ENCODE measurements around the gene AZI2.
A peak's percentile ranks its signal among the peaks of the same experiment; 100 is the strongest.

The AZI2 gene, protein sequence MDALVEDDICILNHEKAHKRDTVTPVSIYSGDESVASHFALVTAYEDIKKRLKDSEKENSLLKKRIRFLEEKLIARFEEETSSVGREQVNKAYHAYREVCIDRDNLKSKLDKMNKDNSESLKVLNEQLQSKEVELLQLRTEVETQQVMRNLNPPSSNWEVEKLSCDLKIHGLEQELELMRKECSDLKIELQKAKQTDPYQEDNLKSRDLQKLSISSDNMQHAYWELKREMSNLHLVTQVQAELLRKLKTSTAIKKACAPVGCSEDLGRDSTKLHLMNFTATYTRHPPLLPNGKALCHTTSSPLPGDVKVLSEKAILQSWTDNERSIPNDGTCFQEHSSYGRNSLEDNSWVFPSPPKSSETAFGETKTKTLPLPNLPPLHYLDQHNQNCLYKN

DNA sequence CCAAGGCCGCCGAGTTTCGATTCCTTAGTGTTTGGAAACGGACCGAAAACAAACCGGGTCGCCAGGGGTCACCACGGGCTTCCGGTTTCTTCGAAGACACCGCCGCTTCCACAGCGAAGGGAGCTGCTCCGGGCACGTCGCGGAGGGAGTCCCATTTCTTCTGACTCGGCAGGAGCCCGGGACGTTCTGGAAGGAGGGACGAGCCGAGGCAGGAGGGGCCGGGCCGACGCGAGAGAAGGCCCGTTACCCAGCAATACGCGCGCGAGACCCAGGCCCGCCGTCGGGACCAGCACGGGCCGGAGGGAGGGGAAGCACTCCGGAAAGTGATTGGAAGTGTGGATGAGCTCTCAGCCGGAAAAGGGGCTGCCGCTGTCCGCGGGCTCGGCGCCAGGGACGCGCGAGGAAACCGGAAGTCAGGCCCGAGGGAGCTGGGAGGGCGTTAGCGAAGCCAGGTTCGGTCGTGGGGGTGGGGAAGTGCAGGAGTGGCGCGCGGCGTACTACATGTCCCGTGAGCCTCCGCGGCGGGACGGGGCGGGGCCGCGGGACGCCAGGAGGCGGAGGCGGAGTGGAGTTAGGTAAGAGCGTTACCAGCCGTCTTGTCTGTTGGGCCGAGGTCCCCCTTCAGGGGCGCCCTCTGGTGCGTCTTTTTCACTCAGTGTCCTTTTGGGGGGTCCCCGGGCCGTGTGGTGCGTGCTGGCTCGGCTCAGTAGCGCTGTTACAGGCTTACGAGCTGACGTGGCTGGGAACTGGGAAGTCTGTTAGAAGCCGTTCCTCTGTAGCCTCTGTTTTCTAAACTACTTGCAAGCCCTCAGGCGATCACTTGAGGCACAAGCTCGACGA, at the start of gene AZI2, which contains the start of gene ZCWPW2:
Gene AZI2 (minus strand): TSS at position 196 of the 840 bp plus-strand sequence. CDS start 8,207 bp downstream, outside the sequence.
Gene ZCWPW2 (plus strand): TSS at position 93 of the 840 bp plus-strand sequence. CDS start 64,348 bp downstream, outside the sequence.
- peak within 1 kb of the TSS; percentile 98 for H3K27ac ChIP-seq (ENCODE audit: low read depth in 2 of 2, low read length in 2 of 2)
- H3K36me3 ChIP-seq (ENCODE audit: control insufficient read depth in 2 of 2, insufficient read depth in 2 of 2, low read length in 2 of 2) = no peaks in the 10 kb centered on the region
- H3K9ac ChIP-seq (ENCODE audit: low read depth in 1 of 2, low read length in 2 of 2) = peak within 1 kb of the TSS; percentile 92 to 98
- no peaks in the 10 kb centered on the region for H3K27me3 ChIP-seq (ENCODE audit: control insufficient read depth in 2 of 2, insufficient read depth in 2 of 2, low read length in 2 of 2)
- peaks cover 6 to 24% of the 10 kb centered on the region in 2 donors for H3K4me1 ChIP-seq (ENCODE audit: control insufficient read depth in 2 of 2, insufficient read depth in 2 of 2, low read length in 2 of 2)
- H3K4me3 ChIP-seq (ENCODE audit: low read length in 2 of 2) = peak within 1 kb of the TSS; percentile 93 to 96
- peaks cover 0 to under 1% of the 10 kb centered on the region in 2 donors for H3K9me3 ChIP-seq (ENCODE audit: control insufficient read depth in 2 of 2, low read length in 2 of 2)

DNA sequence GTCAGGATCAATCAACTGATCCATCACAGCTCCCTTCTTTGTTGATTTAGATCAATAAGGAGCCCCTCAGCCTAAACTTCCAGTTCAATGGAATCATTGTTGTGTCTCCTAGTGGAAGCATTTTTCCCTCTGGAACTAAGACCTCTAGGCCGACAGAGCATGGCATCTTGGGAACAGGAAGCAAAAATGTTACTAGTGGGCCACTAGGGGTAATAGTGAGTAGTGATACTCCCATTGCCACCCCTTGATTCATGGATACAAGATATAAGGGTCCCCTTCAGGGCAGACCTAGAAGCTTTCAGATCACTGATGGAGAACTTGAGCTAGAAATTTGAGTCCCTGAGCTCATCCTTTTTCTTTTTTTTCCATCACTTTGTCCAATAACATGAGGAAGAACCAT, 40.4 kb upstream of the AZI2 start:
- no peak overlapping the region for H3K9ac ChIP-seq (ENCODE audit: low read depth in 1 of 2, low read length in 2 of 2)
- H3K36me3 ChIP-seq (ENCODE audit: control insufficient read depth in 2 of 2, insufficient read depth in 2 of 2, low read length in 2 of 2) = no peaks in the 10 kb centered on the region
- no peak overlapping the region for H3K4me3 ChIP-seq (ENCODE audit: low read length in 2 of 2)
- H3K4me1 ChIP-seq (ENCODE audit: control insufficient read depth in 2 of 2, insufficient read depth in 2 of 2, low read length in 2 of 2) = no peaks in the 10 kb centered on the region
- no peak overlapping the region for H3K27ac ChIP-seq (ENCODE audit: low read depth in 2 of 2, low read length in 2 of 2)
- H3K9me3 ChIP-seq (ENCODE audit: control insufficient read depth in 2 of 2, low read length in 2 of 2) = peaks cover 2 to 7% of the 10 kb centered on the region in 2 donors
- H3K27me3 ChIP-seq (ENCODE audit: control insufficient read depth in 2 of 2, insufficient read depth in 2 of 2, low read length in 2 of 2) = no peaks in the 10 kb centered on the region

DNA sequence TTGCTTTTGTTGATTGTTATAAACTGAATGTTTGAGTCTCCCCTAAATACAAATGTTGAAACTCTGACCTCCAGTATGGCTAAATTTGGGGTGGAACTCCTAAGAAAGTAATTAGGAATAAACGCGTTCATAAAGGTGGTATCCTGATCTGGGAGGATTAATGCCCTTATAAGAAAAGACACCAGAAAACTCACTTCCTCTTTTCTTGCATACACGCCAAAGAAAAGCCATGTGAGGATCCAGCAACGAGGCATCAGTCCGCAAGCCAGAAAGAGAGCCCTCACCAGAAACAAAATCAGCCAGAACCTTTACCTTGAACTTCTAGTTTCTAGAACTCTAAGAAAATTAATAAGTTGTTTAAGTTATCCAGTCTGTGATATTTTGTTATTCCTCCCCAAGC, 37.4 kb upstream of the AZI2 start:
- no peak overlapping the region for H3K4me3 ChIP-seq (ENCODE audit: low read length in 2 of 2)
- no peak overlapping the region for H3K27ac ChIP-seq (ENCODE audit: low read depth in 2 of 2, low read length in 2 of 2)
- no peaks in the 10 kb centered on the region for H3K36me3 ChIP-seq (ENCODE audit: control insufficient read depth in 2 of 2, insufficient read depth in 2 of 2, low read length in 2 of 2)
- H3K27me3 ChIP-seq (ENCODE audit: control insufficient read depth in 2 of 2, insufficient read depth in 2 of 2, low read length in 2 of 2) = no peaks in the 10 kb centered on the region
- H3K4me1 ChIP-seq (ENCODE audit: control insufficient read depth in 2 of 2, insufficient read depth in 2 of 2, low read length in 2 of 2) = no peaks in the 10 kb centered on the region
- H3K9me3 ChIP-seq (ENCODE audit: control insufficient read depth in 2 of 2, low read length in 2 of 2) = peaks cover 0 to 2% of the 10 kb centered on the region in 2 donors
- no peak overlapping the region for H3K9ac ChIP-seq (ENCODE audit: low read depth in 1 of 2, low read length in 2 of 2)

DNA sequence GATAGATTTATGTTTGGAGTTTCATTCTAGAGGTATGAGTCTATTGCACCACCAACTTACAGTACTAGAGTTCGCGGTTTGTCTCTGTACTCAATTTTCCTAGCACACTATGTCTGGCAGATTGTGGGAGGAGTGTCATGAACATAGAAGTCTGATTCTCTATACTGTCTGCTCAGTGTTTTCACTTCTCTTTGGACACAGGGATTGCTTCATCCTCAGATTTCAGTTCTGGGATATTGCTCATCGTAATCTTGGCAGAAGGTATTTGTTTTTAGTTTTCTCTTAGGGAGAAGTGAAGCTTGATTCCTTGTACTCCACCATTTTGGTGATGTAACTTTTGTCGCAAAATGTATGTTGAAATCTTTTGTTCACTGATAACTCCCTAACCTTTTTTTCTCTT, 27.8 kb upstream of the AZI2 start:
- no peak overlapping the region for H3K9ac ChIP-seq (ENCODE audit: low read depth in 1 of 2, low read length in 2 of 2)
- H3K27me3 ChIP-seq (ENCODE audit: control insufficient read depth in 2 of 2, insufficient read depth in 2 of 2, low read length in 2 of 2) = no peaks in the 10 kb centered on the region
- H3K4me1 ChIP-seq (ENCODE audit: control insufficient read depth in 2 of 2, insufficient read depth in 2 of 2, low read length in 2 of 2) = no peaks in the 10 kb centered on the region
- no peak overlapping the region for H3K27ac ChIP-seq (ENCODE audit: low read depth in 2 of 2, low read length in 2 of 2)
- H3K4me3 ChIP-seq (ENCODE audit: low read length in 2 of 2) = no peak overlapping the region
- H3K36me3 ChIP-seq (ENCODE audit: control insufficient read depth in 2 of 2, insufficient read depth in 2 of 2, low read length in 2 of 2) = no peaks in the 10 kb centered on the region
- no peaks in the 10 kb centered on the region for H3K9me3 ChIP-seq (ENCODE audit: control insufficient read depth in 2 of 2, low read length in 2 of 2)

DNA sequence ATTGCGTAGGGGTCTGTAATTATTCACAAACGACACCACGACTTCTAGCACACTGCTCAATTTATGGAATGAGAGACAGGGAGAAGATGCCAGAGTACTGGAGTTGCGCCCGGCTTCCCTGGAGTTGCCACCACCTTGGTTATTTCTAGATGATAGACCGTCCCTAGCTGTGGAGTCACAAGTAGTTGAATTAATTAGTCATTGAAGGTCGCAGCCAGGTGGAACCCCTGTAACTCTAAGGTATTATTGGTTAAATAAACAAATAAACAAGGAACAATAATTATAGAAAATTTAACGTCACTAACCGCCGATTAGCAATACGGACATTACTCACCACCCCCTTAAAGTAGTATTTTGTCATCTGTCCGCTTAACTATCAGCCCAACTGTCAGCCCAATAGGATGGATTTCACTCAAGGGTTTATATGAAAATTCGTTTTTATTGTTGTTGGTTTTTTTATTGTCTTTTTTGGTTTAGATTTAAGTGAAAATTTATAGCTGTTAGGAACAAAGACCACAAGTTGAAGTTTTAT, 911 bp upstream of the AZI2 start:
- peaks cover 6 to 24% of the 10 kb centered on the region in 2 donors for H3K4me1 ChIP-seq (ENCODE audit: control insufficient read depth in 2 of 2, insufficient read depth in 2 of 2, low read length in 2 of 2)
- H3K9me3 ChIP-seq (ENCODE audit: control insufficient read depth in 2 of 2, low read length in 2 of 2) = peaks cover 0 to 3% of the 10 kb centered on the region in 2 donors
- peak overlapping the region; percentile 93 to 96 for H3K4me3 ChIP-seq (ENCODE audit: low read length in 2 of 2)
- H3K36me3 ChIP-seq (ENCODE audit: control insufficient read depth in 2 of 2, insufficient read depth in 2 of 2, low read length in 2 of 2) = no peaks in the 10 kb centered on the region
- peak overlapping the region; percentile 89 to 98 for H3K9ac ChIP-seq (ENCODE audit: low read depth in 1 of 2, low read length in 2 of 2)
- H3K27me3 ChIP-seq (ENCODE audit: control insufficient read depth in 2 of 2, insufficient read depth in 2 of 2, low read length in 2 of 2) = no peaks in the 10 kb centered on the region
- H3K27ac ChIP-seq (ENCODE audit: low read depth in 2 of 2, low read length in 2 of 2) = peak overlapping the region; percentile 98

DNA sequence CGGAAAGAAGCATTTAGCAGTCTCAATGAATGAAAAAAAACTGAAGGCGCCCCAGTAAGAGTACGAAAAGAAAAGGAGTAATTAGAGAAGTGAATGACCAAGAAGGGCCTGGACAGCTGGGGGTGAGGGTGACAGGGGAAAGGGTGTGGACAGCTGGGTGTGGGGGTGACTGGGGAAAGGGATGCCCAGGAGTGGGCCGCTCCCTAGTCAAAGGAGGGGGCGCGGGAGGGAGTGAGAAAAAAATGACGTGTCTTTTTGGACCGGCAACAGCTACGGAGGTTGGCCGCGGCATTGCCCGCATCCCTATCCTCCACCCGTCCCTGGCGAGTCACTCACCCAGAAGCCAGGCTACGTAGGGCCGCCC, 377 bp downstream of the AZI2 start:
- H3K4me1 ChIP-seq (ENCODE audit: control insufficient read depth in 2 of 2, insufficient read depth in 2 of 2, low read length in 2 of 2) = peaks cover 6 to 24% of the 10 kb centered on the region in 2 donors
- H3K9me3 ChIP-seq (ENCODE audit: control insufficient read depth in 2 of 2, low read length in 2 of 2) = no peaks in the 10 kb centered on the region
- peak overlapping the region; percentile 98 for H3K27ac ChIP-seq (ENCODE audit: low read depth in 2 of 2, low read length in 2 of 2)
- H3K36me3 ChIP-seq (ENCODE audit: control insufficient read depth in 2 of 2, insufficient read depth in 2 of 2, low read length in 2 of 2) = no peaks in the 10 kb centered on the region
- peak overlapping the region; percentile 92 to 98 for H3K9ac ChIP-seq (ENCODE audit: low read depth in 1 of 2, low read length in 2 of 2)
- H3K27me3 ChIP-seq (ENCODE audit: control insufficient read depth in 2 of 2, insufficient read depth in 2 of 2, low read length in 2 of 2) = no peaks in the 10 kb centered on the region
- H3K4me3 ChIP-seq (ENCODE audit: low read length in 2 of 2) = peak overlapping the region; percentile 93 to 96

DNA sequence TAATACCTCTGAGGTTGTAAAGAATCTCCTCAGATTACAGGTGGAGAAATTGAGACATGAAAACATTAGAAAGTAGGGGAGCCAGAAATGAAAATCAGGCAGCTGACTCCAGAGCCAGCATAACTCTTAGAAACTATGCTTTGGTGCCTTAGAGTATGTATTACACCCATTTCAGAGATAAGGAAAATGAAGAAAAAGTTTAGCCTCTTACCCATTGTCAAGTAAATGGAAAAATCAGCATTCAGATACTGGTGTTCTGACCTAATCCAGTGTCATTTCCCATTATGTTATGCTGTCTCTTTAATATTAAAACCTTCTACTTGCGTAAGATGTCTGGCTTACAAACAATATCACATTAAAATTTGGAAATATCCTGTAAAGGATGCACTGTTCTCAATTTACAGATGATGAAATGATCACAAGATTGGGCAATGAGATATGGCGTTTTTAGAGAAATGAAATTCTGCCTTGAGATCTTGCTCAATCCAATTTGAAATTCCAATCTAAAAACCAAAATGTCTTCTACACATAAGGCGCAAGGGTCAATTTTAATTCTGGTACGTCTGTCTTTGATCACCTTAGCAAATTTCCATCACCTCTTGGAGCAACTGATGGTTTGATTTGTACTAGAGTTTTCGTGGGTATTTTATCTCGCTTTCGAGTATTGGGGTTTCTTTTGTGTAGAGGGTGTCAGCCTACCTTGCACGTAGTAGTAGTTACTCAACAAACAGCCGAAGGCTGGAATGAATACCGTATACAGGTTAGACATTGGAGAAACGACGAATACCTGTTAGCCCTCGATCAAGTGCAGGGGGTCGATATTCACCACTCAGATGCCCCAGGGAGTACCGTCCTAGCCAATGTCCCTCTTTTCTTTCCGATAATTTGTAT, 1.0 kb downstream of the AZI2 start:
- no peaks in the 10 kb centered on the region for H3K27me3 ChIP-seq (ENCODE audit: control insufficient read depth in 2 of 2, insufficient read depth in 2 of 2, low read length in 2 of 2)
- H3K36me3 ChIP-seq (ENCODE audit: control insufficient read depth in 2 of 2, insufficient read depth in 2 of 2, low read length in 2 of 2) = no peaks in the 10 kb centered on the region
- no peaks in the 10 kb centered on the region for H3K9me3 ChIP-seq (ENCODE audit: control insufficient read depth in 2 of 2, low read length in 2 of 2)
- H3K27ac ChIP-seq (ENCODE audit: low read depth in 2 of 2, low read length in 2 of 2) = peak overlapping the region; percentile 98
- peak overlapping the region; percentile 93 to 96 for H3K4me3 ChIP-seq (ENCODE audit: low read length in 2 of 2)
- peak overlapping the region; percentile 92 to 98 for H3K9ac ChIP-seq (ENCODE audit: low read depth in 1 of 2, low read length in 2 of 2)
- peaks cover 6 to 24% of the 10 kb centered on the region in 2 donors for H3K4me1 ChIP-seq (ENCODE audit: control insufficient read depth in 2 of 2, insufficient read depth in 2 of 2, low read length in 2 of 2)

DNA sequence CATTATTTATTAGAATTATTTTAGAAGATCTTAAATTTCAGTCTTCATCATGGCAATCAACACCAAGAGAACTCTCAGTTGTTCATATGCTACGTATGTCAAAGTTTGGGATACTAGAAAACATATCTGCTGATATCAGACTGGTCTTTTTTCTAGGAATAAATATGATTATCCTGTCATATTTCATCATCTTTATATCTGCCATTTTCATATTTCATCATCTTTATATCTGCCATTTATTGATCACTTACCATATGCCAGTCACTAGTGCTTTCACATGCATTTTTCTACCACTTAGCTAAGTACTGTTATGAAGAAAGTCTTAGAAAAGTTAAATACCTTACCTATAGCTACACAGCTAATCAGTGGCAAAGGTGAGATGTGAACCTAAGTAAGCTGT, 2.9 kb downstream of the AZI2 start:
- Histone ChIP-seq H3K36me3 (ENCODE audit: control insufficient read depth in 2 of 2, insufficient read depth in 2 of 2, low read length in 2 of 2) (no peaks in the 10 kb centered on the region), H3K9ac (ENCODE audit: low read depth in 1 of 2, low read length in 2 of 2) (no peak overlapping the region), H3K27ac (ENCODE audit: low read depth in 2 of 2, low read length in 2 of 2) (no peak overlapping the region), H3K9me3 (ENCODE audit: control insufficient read depth in 2 of 2, low read length in 2 of 2) (no peaks in the 10 kb centered on the region), H3K4me3 (ENCODE audit: low read length in 2 of 2) (no peak overlapping the region), H3K4me1 (ENCODE audit: control insufficient read depth in 2 of 2, insufficient read depth in 2 of 2, low read length in 2 of 2) (peaks cover 6 to 24% of the 10 kb centered on the region in 2 donors), H3K27me3 (ENCODE audit: control insufficient read depth in 2 of 2, insufficient read depth in 2 of 2, low read length in 2 of 2) (no peaks in the 10 kb centered on the region)

DNA sequence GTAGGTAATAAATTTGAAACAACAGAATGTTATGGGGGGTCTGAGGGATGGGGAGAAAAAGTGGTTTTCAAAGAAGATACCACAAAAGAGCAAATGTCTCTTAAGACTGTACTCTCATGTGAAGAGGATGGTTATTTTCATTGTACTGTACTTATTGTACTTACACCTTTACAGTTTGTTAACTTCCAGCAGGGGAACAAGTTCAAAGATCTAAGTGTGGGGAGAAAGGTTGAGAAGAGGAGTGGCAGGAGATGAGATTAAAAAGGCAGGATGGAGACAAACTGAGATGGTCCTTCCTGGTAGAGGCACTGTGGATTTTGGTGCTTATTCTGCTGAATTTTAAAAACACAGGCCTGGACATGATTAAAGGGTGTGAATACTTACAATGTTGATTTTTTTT, 5.5 kb downstream of the AZI2 start:
- Histone ChIP-seq H3K9me3 (ENCODE audit: control insufficient read depth in 2 of 2, low read length in 2 of 2) (no peaks in the 10 kb centered on the region), H3K27me3 (ENCODE audit: control insufficient read depth in 2 of 2, insufficient read depth in 2 of 2, low read length in 2 of 2) (no peaks in the 10 kb centered on the region), H3K4me1 (ENCODE audit: control insufficient read depth in 2 of 2, insufficient read depth in 2 of 2, low read length in 2 of 2) (peaks cover 6 to 17% of the 10 kb centered on the region in 2 donors), H3K27ac (ENCODE audit: low read depth in 2 of 2, low read length in 2 of 2) (no peak overlapping the region), H3K36me3 (ENCODE audit: control insufficient read depth in 2 of 2, insufficient read depth in 2 of 2, low read length in 2 of 2) (peaks cover 0 to 1% of the 10 kb centered on the region in 2 donors), H3K9ac (ENCODE audit: low read depth in 1 of 2, low read length in 2 of 2) (no peak overlapping the region), H3K4me3 (ENCODE audit: low read length in 2 of 2) (no peak overlapping the region)
